GM21717 (cell line): ENCODE measurements around the gene MED27.
"Not testable (repeated sequence)": the region's sequence is repeated elsewhere in the genome, so short reads cannot be mapped to it uniquely, and the experiment has no call there.

ENCODE experiments used
- ATAC-seq: cut with Tn5 transposase; IDR thresholded peaks from one replicate; pipeline ENCODE4 v1.9.1; 2021; ENCODE audit warnings: mild to moderate bottlenecking, moderate library complexity; ENCODE audit not compliant: unreplicated experiment

MED27 gene

DNA sequence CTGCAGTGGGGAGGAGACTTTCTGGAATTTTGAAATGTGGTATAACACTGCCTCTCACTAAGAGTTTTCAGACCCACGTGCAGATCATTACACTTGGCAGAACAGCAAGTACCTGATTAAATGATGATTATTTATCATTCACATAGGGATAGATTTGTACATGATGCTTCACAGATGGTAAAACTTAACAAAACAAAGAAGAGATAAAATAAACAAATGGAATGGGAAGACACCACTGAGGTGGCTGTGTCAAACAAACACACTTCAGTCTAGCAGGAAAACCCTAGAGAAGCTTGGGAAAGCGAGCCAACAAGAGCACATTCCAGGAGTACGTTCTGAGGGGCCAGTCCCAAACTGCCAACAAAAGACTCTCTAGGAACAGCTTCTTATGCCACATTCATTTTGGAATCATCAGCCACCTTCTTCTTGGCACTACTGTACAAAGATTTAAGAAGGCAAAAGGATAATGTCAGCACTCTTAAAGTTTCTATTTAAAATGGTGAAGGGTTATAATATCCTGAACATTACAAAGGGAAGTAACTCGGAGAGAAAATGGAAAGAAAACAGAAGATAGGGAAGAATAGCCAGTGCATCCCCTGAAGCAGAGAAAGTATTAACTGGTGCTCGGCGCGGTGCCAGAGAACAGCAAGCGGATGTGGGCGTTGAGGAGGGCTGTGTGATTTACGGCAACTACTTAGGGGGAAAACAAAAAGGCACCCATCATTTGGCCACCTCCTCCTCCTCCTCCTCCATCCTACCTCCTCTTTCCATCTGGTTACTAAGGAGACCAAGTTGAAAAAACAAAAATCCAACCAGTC is 1.6 kb downstream of the MED27 start:
- no peak for ATAC-seq

GRCh38 chr9:132075853-132076252 is 3.8 kb downstream of the MED27 start:
- ATAC-seq, result no peak

- ATAC-seq, result no peak
Measured at GRCh38 chr9:132074736-132075135, 4.9 kb downstream of the MED27 start.

DNA sequence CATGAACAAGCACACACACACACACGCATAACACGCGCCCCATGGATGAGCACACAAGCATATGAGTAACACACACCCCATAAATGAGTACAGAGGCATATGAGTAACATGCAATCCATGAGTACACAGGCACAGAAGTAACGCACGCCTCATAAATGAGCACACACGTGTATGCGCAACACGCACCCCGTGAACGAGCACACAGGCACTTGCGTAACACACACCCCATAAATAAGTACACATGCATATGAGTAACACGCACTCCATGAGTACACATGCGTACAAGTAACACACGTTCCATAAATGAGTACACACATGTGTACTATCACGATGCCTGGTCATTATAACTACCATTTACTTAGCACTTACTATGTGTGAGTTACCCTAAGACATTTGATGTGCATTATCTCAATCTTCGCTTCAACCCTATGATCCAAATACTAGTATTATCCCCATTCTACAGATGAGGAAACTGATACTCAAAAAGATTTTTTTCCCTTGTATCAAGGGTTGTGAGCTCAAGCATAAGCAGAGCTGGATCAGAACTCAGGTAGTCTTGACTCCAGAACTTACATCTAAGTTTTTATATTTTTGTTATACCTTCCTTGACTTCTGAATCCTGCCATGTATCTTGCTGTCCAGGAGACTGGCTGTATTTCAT is 7.7 kb downstream of the MED27 start:
- no peak for ATAC-seq

DNA sequence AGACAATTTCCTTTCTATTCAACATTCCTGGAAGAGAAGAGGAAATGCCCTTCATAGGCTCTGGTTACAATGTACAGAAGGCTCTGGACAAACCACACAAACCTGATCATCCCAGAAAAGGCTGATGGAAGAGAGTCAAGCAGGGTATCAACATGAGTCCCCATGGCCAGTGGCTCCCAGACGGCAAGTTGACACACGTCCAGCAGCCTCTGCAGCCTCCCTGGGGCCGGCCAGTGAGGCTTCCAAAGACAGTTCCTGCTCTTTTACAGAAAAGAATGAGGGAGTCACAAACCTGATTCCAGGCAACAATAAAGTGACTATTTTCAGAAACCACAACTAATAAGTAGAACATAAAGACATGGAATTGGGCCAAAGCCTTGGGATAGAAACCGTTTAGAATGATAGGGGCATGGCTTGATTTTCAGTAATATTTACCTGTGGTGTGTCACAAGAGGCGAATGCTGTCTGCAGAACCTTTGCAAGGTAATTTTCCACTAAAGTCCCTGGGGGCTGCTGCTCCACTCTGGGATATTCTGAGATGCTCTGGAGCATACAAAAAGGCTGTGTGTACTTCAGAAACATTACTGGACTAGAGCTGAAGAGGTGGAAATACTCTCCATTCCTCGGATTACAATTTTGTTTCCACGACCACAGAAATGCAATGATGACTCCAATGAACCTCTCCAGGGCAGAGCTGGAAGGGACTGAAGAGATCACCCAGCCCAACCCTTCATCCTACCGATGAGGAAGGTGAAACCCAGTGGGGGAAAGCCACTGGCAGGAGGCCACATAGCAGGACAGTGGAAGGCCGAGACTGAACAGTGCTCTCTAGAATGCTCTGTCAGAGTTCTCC is 10.4 kb downstream of the MED27 start:
- no peak for ATAC-seq

DNA sequence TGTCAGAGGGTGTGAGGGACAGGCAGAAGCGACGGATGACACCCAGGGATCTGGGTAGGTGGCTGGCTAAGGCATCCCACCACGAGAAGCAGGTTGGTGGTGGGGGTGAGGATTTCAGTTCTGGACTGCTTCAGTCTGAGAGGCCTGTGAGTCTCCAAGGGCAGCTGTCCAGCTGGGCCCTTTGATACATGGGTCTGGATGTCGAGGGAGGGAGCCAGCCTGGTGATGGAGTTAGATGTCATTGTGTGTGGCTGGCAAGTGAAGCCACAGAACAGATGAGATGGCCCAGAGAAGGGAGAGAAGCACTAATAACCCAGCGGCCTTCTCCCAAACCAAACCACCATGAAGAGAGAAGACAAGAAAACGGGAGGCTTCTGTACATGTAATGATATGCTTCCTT is 11.1 kb downstream of the MED27 start:
- no peak for ATAC-seq

DNA sequence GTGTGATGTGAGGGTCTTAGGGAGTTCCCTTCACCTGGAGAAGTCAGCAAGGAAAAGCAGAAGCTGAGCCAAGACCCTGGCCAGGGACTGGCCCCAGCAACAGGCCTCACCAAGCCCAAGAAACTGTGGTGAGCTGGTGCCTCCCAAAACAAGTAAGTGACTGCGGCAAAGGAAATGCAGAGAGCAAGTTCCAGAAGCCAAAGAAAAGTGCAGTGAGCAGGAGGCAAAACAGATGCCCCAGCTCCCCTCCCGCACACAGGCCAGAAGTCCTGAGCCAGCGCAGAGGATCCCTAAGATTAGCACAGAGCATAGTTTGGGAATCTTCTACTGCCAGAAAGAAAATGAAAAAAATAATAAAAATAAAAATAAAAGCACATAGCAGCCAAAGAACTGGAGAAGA is 13.2 kb downstream of the MED27 start:
- no peak for ATAC-seq

- ATAC-seq, result no peak
Measured at GRCh38 chr9:132066057-132066456, 13.6 kb downstream of the MED27 start.

DNA sequence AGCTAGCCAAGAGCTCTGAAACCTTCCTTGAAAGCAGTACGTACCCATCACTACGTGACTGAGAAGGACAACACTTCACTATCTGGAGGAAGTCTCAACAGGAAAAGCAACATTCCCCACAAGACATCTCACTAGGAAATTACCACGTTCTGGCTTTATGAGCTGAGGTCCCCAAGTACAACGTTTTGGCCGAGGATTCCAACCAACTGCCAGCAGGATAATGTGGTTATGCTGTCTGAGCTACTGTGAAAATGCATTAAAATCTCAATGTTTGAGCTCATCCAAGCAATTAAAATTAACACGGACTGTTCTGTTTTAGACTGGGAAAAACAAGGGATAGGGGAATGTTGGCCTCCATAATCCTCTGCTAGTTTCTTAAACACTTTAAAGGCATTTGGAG is 16.4 kb downstream of the MED27 start:
- ATAC-seq, result no peak

DNA sequence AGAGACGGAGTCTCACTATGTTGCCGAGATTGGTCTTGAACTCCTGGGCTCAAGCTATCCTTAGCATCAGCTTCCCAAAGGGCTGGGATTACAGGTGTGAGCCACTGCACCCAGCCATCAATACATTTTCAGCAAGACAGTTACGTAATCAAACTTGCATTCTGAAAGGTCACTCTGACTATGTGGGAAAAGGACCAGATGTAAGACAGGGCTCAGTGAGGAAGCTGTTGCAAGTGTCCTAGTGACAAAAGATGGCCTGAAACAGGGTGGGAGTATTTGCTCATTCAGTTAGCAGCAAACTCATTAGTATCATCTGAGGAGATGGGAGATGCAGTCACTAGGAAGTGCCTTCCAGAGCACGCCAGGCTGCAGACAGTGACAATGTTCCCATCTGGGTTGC is 16.9 kb downstream of the MED27 start:
- no peak for ATAC-seq

GRCh38 chr9:132061526-132061925 is 18.1 kb downstream of the MED27 start:
- ATAC-seq, result no peak

DNA sequence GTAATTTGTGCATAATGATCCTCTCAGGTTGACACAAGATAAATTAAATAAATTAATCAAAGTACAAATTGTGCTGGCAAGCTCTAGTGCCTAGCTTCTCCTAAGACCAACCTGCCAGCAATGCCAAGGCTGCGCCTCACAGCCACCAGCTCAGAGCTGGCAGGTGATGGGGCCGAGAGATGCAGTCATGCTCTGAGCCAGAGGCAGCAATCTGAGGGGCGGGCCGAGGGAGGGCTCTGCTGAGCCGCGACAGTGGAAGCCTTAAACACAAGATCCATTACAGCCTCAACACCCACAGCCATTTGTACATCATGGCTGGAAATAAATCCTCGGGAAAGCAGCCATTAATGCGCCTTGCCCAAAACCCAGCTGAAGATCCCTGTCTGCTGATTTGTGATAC is 20.3 kb downstream of the MED27 start:
- ATAC-seq, result no peak

GRCh38 chr9:132058226-132058625 is 21.4 kb downstream of the MED27 start:
- not testable (repeated sequence) for ATAC-seq

DNA sequence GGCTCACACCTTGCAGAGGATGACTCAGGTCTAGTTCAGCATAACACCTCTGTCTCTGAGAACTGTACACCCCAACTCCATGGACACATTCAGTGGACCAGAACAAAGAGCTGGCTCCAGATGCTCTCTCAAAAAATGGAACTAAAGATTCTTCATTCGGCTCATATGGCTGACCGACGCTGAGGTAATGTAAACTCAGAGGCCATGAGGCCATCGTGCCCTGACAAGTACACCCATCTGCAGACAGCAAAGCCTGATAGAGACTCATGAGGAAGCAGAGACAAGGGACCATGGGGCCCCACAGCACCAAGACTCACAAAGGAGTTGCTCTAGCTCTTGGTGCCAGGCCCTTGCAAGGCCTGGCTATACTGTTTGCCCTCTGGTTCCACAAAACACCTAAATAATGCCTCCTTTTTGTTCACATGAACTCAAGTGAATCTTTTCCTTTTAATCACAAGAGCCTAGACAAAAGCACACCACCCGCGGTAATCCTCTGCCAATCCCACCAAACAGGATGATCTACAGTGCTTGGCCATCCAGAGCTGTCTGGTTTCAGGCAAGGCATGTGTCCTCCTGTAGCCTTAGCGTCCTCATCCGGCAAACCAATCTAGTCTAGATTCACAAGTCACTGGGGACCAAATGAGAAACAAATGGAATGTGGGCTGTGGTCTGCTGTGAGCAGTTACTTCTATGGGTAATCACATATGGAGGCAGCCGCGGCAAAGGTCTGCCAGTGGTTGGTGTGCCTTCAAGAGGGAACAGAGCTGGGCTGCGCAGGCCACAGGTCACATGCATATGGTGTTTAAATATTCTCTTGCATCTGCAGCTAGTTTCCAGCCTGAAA is 22.7 kb downstream of the MED27 start:
- no peak for ATAC-seq

- no peak for ATAC-seq
Measured at GRCh38 chr9:132055756-132056155, 23.9 kb downstream of the MED27 start.

GRCh38 chr9:132054024-132054423 is 25.6 kb downstream of the MED27 start:
- ATAC-seq, result no peak

- no peak for ATAC-seq
Measured at GRCh38 chr9:132049900-132050299, 29.8 kb downstream of the MED27 start.

DNA sequence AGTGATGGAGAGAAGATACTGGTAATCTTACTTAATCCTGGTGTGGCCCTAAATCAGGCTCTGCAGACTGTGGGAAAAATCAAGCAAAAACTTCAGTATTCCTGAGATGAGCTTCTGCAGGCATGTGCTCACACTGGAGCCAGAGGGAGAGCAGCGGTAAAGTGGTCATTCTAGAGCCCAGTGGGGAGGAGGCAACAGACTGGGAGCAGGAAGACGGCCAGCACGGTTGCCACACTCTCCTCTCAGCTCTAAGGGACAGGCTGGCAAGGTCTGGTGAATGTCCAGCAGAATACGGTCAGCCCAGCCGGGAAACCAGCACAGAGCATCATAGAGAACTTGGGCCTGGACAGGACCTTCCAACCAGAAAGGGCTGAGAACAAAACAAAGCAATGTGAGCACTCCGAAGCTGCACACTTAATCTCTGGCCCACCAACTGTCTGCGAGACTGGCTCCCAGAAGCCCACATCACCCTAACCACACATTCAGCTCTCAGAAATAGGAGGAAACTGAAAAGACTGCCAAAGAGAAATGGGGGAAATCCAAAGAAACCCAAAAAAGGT is 30.3 kb downstream of the MED27 start:
- ATAC-seq, result no peak

DNA sequence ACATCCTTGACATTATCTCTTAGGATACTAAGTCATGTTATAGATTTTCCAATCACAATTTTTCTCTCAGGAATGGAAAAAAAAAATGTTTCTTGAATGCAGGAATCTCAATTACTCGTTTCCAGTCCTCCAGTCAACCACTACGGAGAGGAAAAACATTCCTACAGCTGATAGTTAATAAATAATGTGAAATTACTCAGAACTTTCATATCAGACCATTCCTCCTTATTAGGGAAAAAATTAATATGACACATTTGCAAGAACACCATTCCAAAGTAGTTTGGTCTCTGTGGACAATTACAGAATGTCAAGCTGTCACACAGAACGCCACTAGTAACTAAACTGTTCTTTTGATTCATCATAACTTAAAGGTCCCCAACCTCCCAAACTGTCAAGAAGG is 31.5 kb downstream of the MED27 start:
- no peak for ATAC-seq

- ATAC-seq, result no peak
Measured at GRCh38 chr9:132046456-132046855, 33.2 kb downstream of the MED27 start.
